ENCODE results near the gene TEX12.
A peak's percentile ranks its signal among the peaks of the same experiment; 100 is the strongest.

Gene TEX12

GRCh38 chr11:112215621-112216020 lies 48.4 kb downstream of the TEX12 start:
- DNase-seq: no peak

GRCh38 chr11:112216561-112217105 lies 49.5 kb downstream of the TEX12 start:
- no peak for DNase-seq

DNA sequence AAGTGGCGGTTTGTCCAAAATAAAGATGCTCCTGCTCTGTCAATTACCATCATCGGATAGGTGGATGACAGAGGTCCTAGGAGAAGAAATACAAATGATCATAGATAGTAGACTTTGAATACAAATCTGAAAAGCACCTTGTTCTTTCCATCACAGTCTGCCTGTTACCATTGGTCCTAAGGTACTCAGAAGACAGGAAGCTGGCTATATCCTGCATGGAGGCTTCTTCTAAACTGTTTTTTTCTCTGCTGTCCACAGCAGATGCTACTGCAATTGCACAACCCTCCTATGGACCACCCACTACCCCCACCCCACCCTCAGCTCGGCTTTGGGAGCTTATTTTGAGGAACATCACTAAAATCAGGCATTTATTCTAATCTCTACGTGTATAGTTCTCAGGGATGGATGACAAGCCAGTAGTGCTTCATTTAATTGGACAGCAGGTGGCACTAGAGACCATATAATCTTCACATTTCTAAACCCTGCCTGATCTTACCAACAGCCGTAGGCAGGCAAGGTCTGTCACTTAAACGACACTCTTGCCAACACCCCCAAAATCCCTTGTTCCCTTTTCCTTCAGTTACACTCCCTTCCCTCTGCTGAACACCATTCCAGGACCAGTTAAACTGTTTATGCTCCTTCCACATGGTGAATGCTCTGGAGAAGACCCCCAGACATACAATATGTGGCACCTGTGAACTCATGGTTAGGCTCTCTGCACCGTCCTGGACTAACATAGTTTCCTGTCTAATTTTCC lies 52.5 kb downstream of the TEX12 start:
- peak; percentile 32 to 88 for DNase-seq

DNA sequence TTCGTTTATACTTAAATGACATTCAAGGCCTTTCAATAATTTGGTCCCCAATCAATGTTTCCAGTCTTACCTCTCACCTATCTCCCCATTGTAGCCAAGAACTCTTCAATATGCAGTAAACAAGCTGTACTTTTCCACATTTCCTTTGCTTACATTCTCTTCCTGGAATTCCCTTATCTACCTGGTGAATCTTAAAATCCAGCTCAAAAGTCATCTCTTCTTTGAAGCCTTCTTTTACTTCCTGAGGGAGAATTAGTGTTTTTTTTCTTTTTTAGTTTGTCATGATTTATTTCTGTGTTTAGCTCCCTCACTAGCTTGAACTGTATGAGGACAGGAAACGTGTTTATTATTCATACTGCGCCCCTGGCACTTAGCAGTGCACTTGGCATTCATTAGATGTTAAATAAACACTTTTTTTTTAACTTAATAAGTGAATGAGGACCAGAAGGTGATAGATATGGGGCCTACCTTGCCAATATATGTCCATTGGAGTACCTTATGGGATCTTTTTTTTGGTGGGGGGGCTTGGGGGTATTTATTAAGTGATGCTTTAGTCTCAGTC lies 54.2 kb downstream of the TEX12 start:
- no peak for DNase-seq
